HEK293 (cell line): ENCODE results near the gene RIN3.

Experiments used
- CTCF ChIA-PET: fragments of 350-600 bp; formaldehyde crosslinking; extraction: SDS; loops from one replicate; lab custom pipeline; 2021; ENCODE audit warnings: antibody characterized with exemption; lab: Yijun Ruan, JAX
- POLR2A ChIA-PET: fragments of 300-600 bp; formaldehyde crosslinking; extraction: SDS; loops from one replicate; lab custom pipeline; 2020; ENCODE audit warnings: antibody characterized with exemption, inconsistent platforms; lab: Yijun Ruan, JAX
- H3K27ac ChIP-seq: fragments of 200-500 bp; sonication (Bioruptor generic); 2 replicates; pipeline ENCODE4 v1.5.1; 2014; ENCODE audit warnings: low read depth, low read length, control low read depth, inconsistent platforms; ENCODE audit errors: extremely low read depth
- H3K36me3 ChIP-seq, 2 experiments: fragments of 200-500 bp in 1 of 2; sonication (Bioruptor generic) in 1 of 2; 1 replicate in 1 of 2; 2 replicates in 1 of 2; pipeline ENCODE4 v1.5.1; 2014 to 2017; ENCODE audit warnings: inconsistent platforms in 2 of 2, low read length in 2 of 2; ENCODE audit not compliant: control insufficient read depth in 2 of 2, insufficient read depth in 1 of 2
- H3K4me1 ChIP-seq: fragments of 200-500 bp; sonication (Bioruptor generic); 2 replicates; pipeline ENCODE4 v1.5.1; 2014; ENCODE audit warnings: mild to moderate bottlenecking, low read length, inconsistent platforms; ENCODE audit not compliant: control insufficient read depth, insufficient read depth
- H3K4me3 ChIP-seq: 2 replicates; pipeline ENCODE4 v1.5.1; 2011; ENCODE audit warnings: low read depth, mild to moderate bottlenecking, control low read depth, low read length, moderate library complexity
- H3K9me3 ChIP-seq: fragments of 200-500 bp; sonication (Bioruptor generic); 2 replicates; pipeline ENCODE4 v1.5.1; 2014; ENCODE audit warnings: low read depth, low read length, inconsistent platforms; ENCODE audit not compliant: control insufficient read depth, insufficient read depth
- IKZF3 ChIP-seq: fragments of 450-650 bp; IDR thresholded peaks from 2 replicates; pipeline ENCODE4 v1.5.0; 2018; ENCODE audit warnings: missing biosample characterization, mild to moderate bottlenecking, missing genetic modification characterization, moderate library complexity
- KLF7 ChIP-seq: fragments of 450-650 bp; formaldehyde crosslinking; IDR thresholded peaks from 2 replicates; pipeline ENCODE4 v1.5.1; 2016; ENCODE audit warnings: missing biosample characterization, missing genetic modification characterization, borderline replicate concordance
- ZEB2 ChIP-seq: fragments of 450-650 bp; formaldehyde crosslinking; IDR thresholded peaks from 2 replicates; pipeline ENCODE4 v1.5.1; 2016; ENCODE audit warnings: missing biosample characterization, missing genetic modification characterization
- ZFHX2 ChIP-seq: fragments of 450-650 bp; formaldehyde crosslinking; conservative IDR thresholded peaks from 2 replicates; pipeline ENCODE4 v1.5.1; 2016; ENCODE audit warnings: missing biosample characterization, missing genetic modification characterization
- ZNF121 ChIP-seq: fragments of 450-650 bp; formaldehyde crosslinking; IDR thresholded peaks from 2 replicates; pipeline ENCODE4 v1.5.1; 2016; ENCODE audit warnings: missing biosample characterization, missing genetic modification characterization
- ZNF169 ChIP-seq: fragments of 450-650 bp; formaldehyde crosslinking; IDR thresholded peaks from 2 replicates; pipeline ENCODE4 v1.5.1; 2016; ENCODE audit warnings: missing biosample characterization, missing genetic modification characterization
- ZNF239 ChIP-seq: fragments of 450-650 bp; formaldehyde crosslinking; IDR thresholded peaks from 2 replicates; pipeline ENCODE4 v1.5.1; 2016; ENCODE audit warnings: missing biosample characterization, missing genetic modification characterization
- ZNF426 ChIP-seq: fragments of 450-650 bp; formaldehyde crosslinking; IDR thresholded peaks from 2 replicates; pipeline ENCODE4 v1.5.1; 2017; ENCODE audit warnings: missing biosample characterization, missing genetic modification characterization, mild to moderate bottlenecking, inconsistent platforms, moderate library complexity
- ZNF544 ChIP-seq: fragments of 450-650 bp; formaldehyde crosslinking; IDR thresholded peaks from 2 replicates; pipeline ENCODE4 v1.5.0; 2017; ENCODE audit warnings: missing biosample characterization, missing genetic modification characterization
- ZNF610 ChIP-seq: fragments of 450-650 bp; formaldehyde crosslinking; IDR thresholded peaks from 2 replicates; pipeline ENCODE4 v1.5.1; 2016; ENCODE audit warnings: missing biosample characterization, missing genetic modification characterization, borderline replicate concordance
- ZSCAN23 ChIP-seq: fragments of 450-650 bp; formaldehyde crosslinking; IDR thresholded peaks from 2 replicates; pipeline ENCODE4 v1.5.1; 2016; ENCODE audit warnings: missing biosample characterization, missing genetic modification characterization
- TF ChIP-seq, protein P1 (sequence below): fragments of 450-650 bp; formaldehyde crosslinking; optimal IDR thresholded peaks from 2 replicates; pipeline ENCODE3; 2016; ENCODE audit warnings: missing biosample characterization, mild to moderate bottlenecking, missing genetic modification characterization
- TF ChIP-seq, protein P2 (sequence below): fragments of 450-650 bp; formaldehyde crosslinking; IDR thresholded peaks from 2 replicates; pipeline ENCODE4 v1.5.1; 2016; ENCODE audit warnings: missing biosample characterization, missing genetic modification characterization
- TF ChIP-seq, protein P3 (sequence below): fragments of 450-650 bp; formaldehyde crosslinking; IDR thresholded peaks from 2 replicates; pipeline ENCODE4; 2016; ENCODE audit warnings: missing biosample characterization, missing genetic modification characterization
- TF ChIP-seq, protein P4 (sequence below): fragments of 450-650 bp; formaldehyde crosslinking; conservative IDR thresholded peaks from 2 replicates; pipeline ENCODE4 v1.5.1; 2016; ENCODE audit warnings: low read depth, missing biosample characterization, missing genetic modification characterization
- TF ChIP-seq, protein P5 (sequence below): fragments of 450-650 bp; formaldehyde crosslinking; IDR thresholded peaks from 2 replicates; pipeline ENCODE4 v1.5.0; 2017; ENCODE audit warnings: missing biosample characterization, missing genetic modification characterization, borderline replicate concordance
- TF ChIP-seq, protein P6 (sequence below): fragments of 450-650 bp; formaldehyde crosslinking; IDR thresholded peaks from 2 replicates; pipeline ENCODE4 v1.5.1; 2016; ENCODE audit warnings: missing biosample characterization, missing genetic modification characterization

The RIN3 gene

DNA sequence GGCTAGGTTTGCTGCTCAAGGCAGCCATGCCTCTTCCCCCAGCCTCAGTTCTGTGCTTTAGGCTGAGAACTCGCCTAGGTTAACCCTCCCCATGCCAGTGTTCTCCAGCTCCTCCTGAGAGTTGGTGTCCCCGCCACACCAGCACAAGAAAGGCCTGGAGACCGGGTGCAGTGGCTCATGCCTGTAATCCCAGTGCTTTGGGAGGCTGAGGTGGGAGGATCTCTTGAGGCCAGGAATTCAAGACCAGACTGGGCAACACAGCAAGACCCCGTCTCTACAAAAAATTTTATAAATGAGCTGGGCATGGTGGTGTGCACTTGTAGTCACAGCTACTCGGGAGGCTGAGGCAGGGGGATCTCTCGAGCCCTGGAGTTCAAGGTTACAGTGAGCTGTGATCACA is 10.2 kb downstream of the RIN3 start:
- Histone ChIP-seq H3K36me3 (no peaks in the 10 kb centered on the region), H3K4me3 (no peak overlapping the region), H3K9me3 (no peaks in the 10 kb centered on the region), H3K27ac (no peak overlapping the region), H3K4me1 (no peaks in the 10 kb centered on the region)
- no peak for TF ChIP-seq KLF7 (tag by site-specific recombination)
- no peak for TF ChIP-seq ZEB2
- no peak for TF ChIP-seq IKZF3 (tag by site-specific recombination)
- TF ChIP-seq, protein P1, sequence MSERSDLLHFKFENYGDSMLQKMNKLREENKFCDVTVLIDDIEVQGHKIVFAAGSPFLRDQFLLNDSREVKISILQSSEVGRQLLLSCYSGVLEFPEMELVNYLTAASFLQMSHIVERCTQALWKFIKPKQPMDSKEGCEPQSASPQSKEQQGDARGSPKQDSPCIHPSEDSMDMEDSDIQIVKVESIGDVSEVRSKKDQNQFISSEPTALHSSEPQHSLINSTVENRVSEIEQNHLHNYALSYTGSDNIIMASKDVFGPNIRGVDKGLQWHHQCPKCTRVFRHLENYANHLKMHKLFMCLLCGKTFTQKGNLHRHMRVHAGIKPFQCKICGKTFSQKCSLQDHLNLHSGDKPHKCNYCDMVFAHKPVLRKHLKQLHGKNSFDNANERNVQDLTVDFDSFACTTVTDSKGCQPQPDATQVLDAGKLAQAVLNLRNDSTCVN (tag by site-specific recombination): no peak
- TF ChIP-seq, protein P2, sequence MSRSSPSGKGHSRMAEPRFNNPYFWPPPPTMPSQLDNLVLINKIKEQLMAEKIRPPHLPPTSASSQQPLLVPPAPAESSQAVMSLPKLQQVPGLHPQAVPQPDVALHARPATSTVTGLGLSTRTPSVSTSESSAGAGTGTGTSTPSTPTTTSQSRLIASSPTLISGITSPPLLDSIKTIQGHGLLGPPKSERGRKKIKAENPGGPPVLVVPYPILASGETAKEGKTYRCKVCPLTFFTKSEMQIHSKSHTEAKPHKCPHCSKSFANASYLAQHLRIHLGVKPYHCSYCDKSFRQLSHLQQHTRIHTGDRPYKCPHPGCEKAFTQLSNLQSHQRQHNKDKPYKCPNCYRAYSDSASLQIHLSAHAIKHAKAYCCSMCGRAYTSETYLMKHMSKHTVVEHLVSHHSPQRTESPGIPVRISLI: no peak
- TF ChIP-seq ZNF239 (tag by site-specific recombination): no peak
- TF ChIP-seq ZNF121 (tag by site-specific recombination): peak; percentile 88
- TF ChIP-seq, protein P3, sequence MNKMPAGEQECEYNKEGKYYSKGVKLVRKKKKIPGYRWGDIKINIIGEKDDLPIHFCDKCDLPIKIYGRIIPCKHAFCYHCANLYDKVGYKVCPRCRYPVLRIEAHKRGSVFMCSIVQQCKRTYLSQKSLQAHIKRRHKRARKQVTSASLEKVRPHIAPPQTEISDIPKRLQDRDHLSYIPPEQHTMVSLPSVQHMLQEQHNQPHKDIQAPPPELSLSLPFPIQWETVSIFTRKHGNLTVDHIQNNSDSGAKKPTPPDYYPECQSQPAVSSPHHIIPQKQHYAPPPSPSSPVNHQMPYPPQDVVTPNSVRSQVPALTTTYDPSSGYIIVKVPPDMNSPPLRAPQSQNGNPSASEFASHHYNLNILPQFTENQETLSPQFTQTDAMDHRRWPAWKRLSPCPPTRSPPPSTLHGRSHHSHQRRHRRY: no peak
- ChIA-PET POLR2A (no interaction called here), CTCF (interaction anchor here (0.6 kb wide), 1 partner anchor 19 kb away, joined by 3 read pairs; no protein-coding TSS in a partner anchor)

DNA sequence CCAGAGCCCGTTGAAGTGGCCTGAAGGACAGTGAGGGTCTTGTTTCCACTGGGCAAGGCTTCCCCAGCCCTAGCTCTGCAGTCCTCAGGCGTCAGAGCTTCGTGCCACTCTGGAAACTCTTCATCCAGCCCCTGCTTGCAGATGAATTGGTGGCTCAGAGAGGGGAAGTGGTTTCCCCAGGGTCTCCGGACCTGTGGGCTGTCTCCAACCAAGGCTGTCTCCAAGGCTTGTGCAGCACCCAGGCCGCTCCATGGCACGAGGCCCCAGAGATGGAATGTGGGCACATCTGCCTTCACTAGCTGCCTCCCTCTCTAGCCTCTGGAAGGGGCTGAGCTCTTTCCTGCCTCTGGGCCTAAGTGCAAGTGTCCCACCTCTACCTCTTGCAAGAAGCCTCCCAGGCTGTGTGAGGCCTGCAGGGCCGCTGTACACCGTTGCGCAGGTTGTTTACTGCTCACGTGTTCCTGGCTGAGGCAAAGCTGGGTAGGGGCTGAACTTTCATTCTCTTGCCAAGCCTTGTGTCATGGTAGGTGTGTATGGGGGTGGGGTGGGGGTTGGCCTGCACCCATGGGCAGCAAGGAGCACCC is 11.1 kb downstream of the RIN3 start:
- POLR2A ChIA-PET: no interaction called here
- no peak overlapping the region for H3K27ac ChIP-seq
- no peaks in the 10 kb centered on the region for H3K36me3 ChIP-seq
- no peaks in the 10 kb centered on the region for H3K4me1 ChIP-seq
- H3K9me3 ChIP-seq: no peaks in the 10 kb centered on the region
- TF ChIP-seq, protein P4, sequence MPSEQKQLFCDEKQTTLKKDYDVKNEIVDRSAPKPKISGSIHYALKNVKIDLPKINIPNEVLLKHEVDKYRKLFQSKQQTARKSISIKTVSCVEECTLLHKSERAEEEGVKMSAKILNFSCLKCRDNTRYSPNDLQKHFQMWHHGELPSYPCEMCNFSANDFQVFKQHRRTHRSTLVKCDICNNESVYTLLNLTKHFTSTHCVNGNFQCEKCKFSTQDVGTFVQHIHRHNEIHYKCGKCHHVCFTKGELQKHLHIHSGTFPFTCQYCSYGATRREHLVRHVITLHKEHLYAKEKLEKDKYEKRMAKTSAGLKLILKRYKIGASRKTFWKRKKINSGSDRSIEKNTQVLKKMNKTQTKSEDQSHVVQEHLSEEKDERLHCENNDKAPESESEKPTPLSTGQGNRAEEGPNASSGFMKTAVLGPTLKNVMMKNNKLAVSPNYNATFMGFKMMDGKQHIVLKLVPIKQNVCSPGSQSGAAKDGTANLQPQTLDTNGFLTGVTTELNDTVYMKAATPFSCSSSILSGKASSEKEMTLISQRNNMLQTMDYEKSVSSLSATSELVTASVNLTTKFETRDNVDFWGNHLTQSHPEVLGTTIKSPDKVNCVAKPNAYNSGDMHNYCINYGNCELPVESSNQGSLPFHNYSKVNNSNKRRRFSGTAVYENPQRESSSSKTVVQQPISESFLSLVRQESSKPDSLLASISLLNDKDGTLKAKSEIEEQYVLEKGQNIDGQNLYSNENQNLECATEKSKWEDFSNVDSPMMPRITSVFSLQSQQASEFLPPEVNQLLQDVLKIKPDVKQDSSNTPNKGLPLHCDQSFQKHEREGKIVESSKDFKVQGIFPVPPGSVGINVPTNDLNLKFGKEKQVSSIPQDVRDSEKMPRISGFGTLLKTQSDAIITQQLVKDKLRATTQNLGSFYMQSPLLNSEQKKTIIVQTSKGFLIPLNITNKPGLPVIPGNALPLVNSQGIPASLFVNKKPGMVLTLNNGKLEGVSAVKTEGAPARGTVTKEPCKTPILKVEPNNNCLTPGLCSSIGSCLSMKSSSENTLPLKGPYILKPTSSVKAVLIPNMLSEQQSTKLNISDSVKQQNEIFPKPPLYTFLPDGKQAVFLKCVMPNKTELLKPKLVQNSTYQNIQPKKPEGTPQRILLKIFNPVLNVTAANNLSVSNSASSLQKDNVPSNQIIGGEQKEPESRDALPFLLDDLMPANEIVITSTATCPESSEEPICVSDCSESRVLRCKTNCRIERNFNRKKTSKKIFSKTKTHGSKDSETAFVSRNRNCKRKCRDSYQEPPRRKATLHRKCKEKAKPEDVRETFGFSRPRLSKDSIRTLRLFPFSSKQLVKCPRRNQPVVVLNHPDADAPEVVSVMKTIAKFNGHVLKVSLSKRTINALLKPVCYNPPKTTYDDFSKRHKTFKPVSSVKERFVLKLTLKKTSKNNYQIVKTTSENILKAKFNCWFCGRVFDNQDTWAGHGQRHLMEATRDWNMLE (tag by site-specific recombination): no peak
- TF ChIP-seq ZNF544 (tag by site-specific recombination) (no peak), ZFHX2 (tag by site-specific recombination) (no peak), ZNF426 (tag by site-specific recombination) (no peak), ZNF610 (tag by site-specific recombination) (no peak), ZSCAN23 (tag by site-specific recombination) (no peak), ZNF169 (tag by site-specific recombination) (no peak), ZNF121 (tag by site-specific recombination) (no peak)
- TF ChIP-seq, protein P5, sequence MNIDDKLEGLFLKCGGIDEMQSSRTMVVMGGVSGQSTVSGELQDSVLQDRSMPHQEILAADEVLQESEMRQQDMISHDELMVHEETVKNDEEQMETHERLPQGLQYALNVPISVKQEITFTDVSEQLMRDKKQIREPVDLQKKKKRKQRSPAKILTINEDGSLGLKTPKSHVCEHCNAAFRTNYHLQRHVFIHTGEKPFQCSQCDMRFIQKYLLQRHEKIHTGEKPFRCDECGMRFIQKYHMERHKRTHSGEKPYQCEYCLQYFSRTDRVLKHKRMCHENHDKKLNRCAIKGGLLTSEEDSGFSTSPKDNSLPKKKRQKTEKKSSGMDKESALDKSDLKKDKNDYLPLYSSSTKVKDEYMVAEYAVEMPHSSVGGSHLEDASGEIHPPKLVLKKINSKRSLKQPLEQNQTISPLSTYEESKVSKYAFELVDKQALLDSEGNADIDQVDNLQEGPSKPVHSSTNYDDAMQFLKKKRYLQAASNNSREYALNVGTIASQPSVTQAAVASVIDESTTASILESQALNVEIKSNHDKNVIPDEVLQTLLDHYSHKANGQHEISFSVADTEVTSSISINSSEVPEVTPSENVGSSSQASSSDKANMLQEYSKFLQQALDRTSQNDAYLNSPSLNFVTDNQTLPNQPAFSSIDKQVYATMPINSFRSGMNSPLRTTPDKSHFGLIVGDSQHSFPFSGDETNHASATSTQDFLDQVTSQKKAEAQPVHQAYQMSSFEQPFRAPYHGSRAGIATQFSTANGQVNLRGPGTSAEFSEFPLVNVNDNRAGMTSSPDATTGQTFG (tag by site-specific recombination): no peak
- TF ChIP-seq, protein P6, sequence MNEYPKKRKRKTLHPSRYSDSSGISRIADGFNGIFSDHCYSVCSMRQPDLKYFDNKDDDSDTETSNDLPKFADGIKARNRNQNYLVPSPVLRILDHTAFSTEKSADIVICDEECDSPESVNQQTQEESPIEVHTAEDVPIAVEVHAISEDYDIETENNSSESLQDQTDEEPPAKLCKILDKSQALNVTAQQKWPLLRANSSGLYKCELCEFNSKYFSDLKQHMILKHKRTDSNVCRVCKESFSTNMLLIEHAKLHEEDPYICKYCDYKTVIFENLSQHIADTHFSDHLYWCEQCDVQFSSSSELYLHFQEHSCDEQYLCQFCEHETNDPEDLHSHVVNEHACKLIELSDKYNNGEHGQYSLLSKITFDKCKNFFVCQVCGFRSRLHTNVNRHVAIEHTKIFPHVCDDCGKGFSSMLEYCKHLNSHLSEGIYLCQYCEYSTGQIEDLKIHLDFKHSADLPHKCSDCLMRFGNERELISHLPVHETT (tag by site-specific recombination): no peak
- CTCF ChIA-PET: no interaction called here
- H3K4me3 ChIP-seq: no peak overlapping the region
